ENCODE measurements around the gene CCDC120. TPM values are rescaled to one million over a fixed set of nuclear protein-coding genes. Genes with fewer than 3 reads are reported as not detected.
A peak's percentile ranks its signal among the peaks of the same experiment; 100 is the strongest.

CCDC120 gene
- total and polyA plus RNA-seq, 9 of the 15 experiments (the other 6 are each of a cell fraction or from before 2014, with no cell fraction given) = 0.13 to 3.6 (median 0.54) TPM

DNA sequence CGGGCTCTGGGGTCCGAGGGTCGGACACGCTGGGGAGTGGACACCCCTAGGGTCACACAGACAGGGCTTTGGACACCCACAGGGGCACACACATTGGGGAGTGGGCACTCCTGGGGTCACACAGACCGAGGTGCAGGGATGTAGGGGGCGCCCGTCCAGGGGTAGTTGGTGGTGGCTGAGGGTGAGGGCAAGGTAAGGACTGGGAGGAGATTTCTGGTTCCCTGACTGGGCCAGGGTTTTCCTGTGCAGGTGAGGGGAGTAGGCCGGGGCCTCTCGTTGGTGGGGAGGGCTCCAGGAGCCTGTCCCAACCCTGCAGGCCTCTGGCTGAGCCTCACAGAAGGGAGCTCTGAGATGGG lies 42.8 kb downstream of the CCDC120 start:
- peak overlapping the region; percentile 99 for H3K4me2 ChIP-seq (ENCODE audit: insufficient read depth, low read length)
- ChIA-PET CTCF (ENCODE audit: low intra/inter-chr PET ratio) (no interaction called here), POLR2A (interaction anchor here (0.6 to 1.0 kb wide), 3 partner anchors 13 to 71 kb away, joined by 3 read pairs; no protein-coding TSS in a partner anchor)
- H3K9me1 ChIP-seq (ENCODE audit: control insufficient read depth, insufficient read depth, low read length) = no peaks in the 10 kb centered on the region
- H3K4me3 ChIP-seq = peak overlapping the region; percentile 58
- intact Hi-C loops (cut with micrococcal nuclease) = loop anchor here (2.0 to 5.0 kb wide), 3 partner anchors 59 to 204 kb away; partner anchors contain the start of genes OTUD5, PQBP1, TFE3 and TIMM17B
- no peaks in the 10 kb centered on the region for H3K27me3 ChIP-seq (ENCODE audit: control insufficient read depth in 2 of 2, insufficient read depth in 2 of 2, low read length in 2 of 2)
- peaks cover 6 to 14% of the 10 kb centered on the region in 2 experiments; a peak in 4 of 5 replicates for H3K4me1 ChIP-seq (replicated peaks in 1 of 2; ENCODE audit: control insufficient read depth in 2 of 2, insufficient read depth in 2 of 2, low read length in 2 of 2)
- peaks cover 7% of the 10 kb centered on the region; the same call in 2 of the 3 replicates for H3K36me3 ChIP-seq (ENCODE audit: control insufficient read depth, insufficient read depth, low read length)
- peak overlapping the region; percentile 97 to 98 for H3K9ac ChIP-seq (ENCODE audit: insufficient read depth in 1 of 2, low read depth in 2 of 2, low read length in 2 of 2)
- H3K79me2 ChIP-seq (ENCODE audit: control insufficient read depth, insufficient read depth, low read length) = peaks cover 27% of the 10 kb centered on the region
- peak overlapping the region; percentile 81 for H3K27ac ChIP-seq (ENCODE audit: extremely low read depth, low read depth, low read length)
- no peaks in the 10 kb centered on the region for H4K20me1 ChIP-seq (replicated peaks; ENCODE audit: control insufficient read depth, insufficient read depth, low read length)
- H3K9me3 ChIP-seq (replicated peaks; ENCODE audit: control insufficient read depth, insufficient read depth, low read depth, low read length) = no peaks in the 10 kb centered on the region
- peak overlapping the region; percentile 76 for H2AFZ ChIP-seq (ENCODE audit: low read depth, low read length)
- ATAC-seq = peak; percentile 7
- in situ Hi-C loops (cut with MboI) = loop anchor here (10.0 kb wide), 1 partner anchor 127 kb away; the partner anchor contains the start of gene KCND1
- FAIRE-seq = no peak
- peak; percentile 11 to 22 (median 18) for DNase-seq (ENCODE audit: extremely low read depth in 1 of 4, low spot score in 3 of 4)
- 9% methylated on average over 7 of the region's 9 CpGs for whole genome bisulfite sequencing (ENCODE audit: insufficient coverage, low coverage, missing lambda C conversion rate)
- no TSS peak for BruUV-seq (replicated peaks)
- TF ChIP-seq NR2C1 (IDR thresholded peaks at IDR 0.05) = no peak
- TF ChIP-seq NR2C1 (tag; IDR thresholded peaks at IDR 0.05) = no peak
- TF ChIP-seq RBM25 (IDR thresholded peaks at IDR 0.05; ENCODE audit: low read depth, low read length, severe bottlenecking) = no peak
- no peak for TF ChIP-seq SMARCB1 (IDR thresholded peaks at IDR 0.05; ENCODE audit: insufficient read length, low read depth)
- no peak for TF ChIP-seq GTF2B (IDR thresholded peaks at IDR 0.05; ENCODE audit: extremely low read depth, insufficient read length)
- no peak for TF ChIP-seq TEAD1 (CRISPR knock-in tag; IDR thresholded peaks at IDR 0.05)
- 0 out of 4 replicates have a peak, but pooled peaks of 1 of the 2 experiments have one; percentile 48 for TF ChIP-seq KDM4B (IDR thresholded peaks at IDR 0.05; ENCODE audit: borderline replicate concordance in 2 of 2, low read depth in 1 of 2)
- no peak for TF ChIP-seq KLF16 (IDR thresholded peaks at IDR 0.05)
- TF ChIP-seq ZNF280B (CRISPR knock-in tag; IDR thresholded peaks at IDR 0.05) = no peak
- no peak for TF ChIP-seq COPS2 (conservative IDR thresholded peaks at IDR 0.05)
- TF ChIP-seq, protein P1, sequence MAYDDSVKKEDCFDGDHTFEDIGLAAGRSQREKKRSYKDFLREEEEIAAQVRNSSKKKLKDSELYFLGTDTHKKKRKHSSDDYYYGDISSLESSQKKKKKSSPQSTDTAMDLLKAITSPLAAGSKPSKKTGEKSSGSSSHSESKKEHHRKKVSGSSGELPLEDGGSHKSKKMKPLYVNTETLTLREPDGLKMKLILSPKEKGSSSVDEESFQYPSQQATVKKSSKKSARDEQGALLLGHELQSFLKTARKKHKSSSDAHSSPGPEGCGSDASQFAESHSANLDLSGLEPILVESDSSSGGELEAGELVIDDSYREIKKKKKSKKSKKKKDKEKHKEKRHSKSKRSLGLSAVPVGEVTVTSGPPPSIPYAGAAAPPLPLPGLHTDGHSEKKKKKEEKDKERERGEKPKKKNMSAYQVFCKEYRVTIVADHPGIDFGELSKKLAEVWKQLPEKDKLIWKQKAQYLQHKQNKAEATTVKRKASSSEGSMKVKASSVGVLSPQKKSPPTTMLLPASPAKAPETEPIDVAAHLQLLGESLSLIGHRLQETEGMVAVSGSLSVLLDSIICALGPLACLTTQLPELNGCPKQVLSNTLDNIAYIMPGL (CRISPR knock-in tag; IDR thresholded peaks at IDR 0.05) = 0 out of 2 replicates have a peak, but pooled peaks have one; percentile 68
- no peak for TF ChIP-seq HOXB6 (CRISPR knock-in tag; IDR thresholded peaks at IDR 0.05; ENCODE audit: borderline replicate concordance)
- TF ChIP-seq ZNF778 (CRISPR knock-in tag; IDR thresholded peaks at IDR 0.05) = no peak
